Esophagus muscularis mucosa (tissue), 3 donors: ENCODE results near the gene ITIH1.

Experiments
- CTCF ChIP-seq, 3 experiments: fragments of 200-600 bp in 2 of 3; fragments of 450-650 bp in 1 of 3; sonication (generic) in 2 of 3; IDR thresholded peaks; one replicate each; pipeline ENCODE4 v1.5.1; 2017 to 2019; ENCODE audit warnings: antibody characterized with exemption in 3 of 3, mild to moderate bottlenecking in 2 of 3, moderate library complexity in 1 of 3
- POLR2A ChIP-seq: fragments of 450-650 bp; IDR thresholded peaks from one replicate; pipeline ENCODE4 v1.6.1; 2017; ENCODE audit warnings: antibody characterized with exemption, moderate library complexity, mild to moderate bottlenecking, low read depth

GRCh38 chr3:52786330-52787215 is 9.2 kb downstream of the ITIH1 start:
- no peak for TF ChIP-seq CTCF (IDR thresholded peaks at IDR 0.05)
- no peak for TF ChIP-seq POLR2A
